Endodermal cell (in vitro differentiated cells): ENCODE measurements around the gene PITPNM1. TPM values are rescaled to one million over a fixed set of nuclear protein-coding genes. Genes with fewer than 3 reads are reported as not detected.

Experiments
- DNase-seq: peaks from one replicate; pipeline ENCODE4 v3.0.0-alpha.2; 2017
- H3K27ac ChIP-seq: 2 replicates; pipeline ENCODE4 v1.5.1; 2013; ENCODE audit warnings: mild to moderate bottlenecking, low read depth, low read length, moderate library complexity
- H3K27me3 ChIP-seq: 2 replicates; pipeline ENCODE4 v1.6.1; 2013; ENCODE audit warnings: mild to moderate bottlenecking, low read length, moderate library complexity; ENCODE audit not compliant: insufficient read depth, control insufficient read depth, poor library complexity, severe bottlenecking
- H3K36me3 ChIP-seq: 2 replicates; pipeline ENCODE4 v1.7.0; 2013; ENCODE audit warnings: mild to moderate bottlenecking, low read length, moderate library complexity; ENCODE audit not compliant: control insufficient read depth, insufficient read depth
- H3K4me1 ChIP-seq: one replicate; pipeline ENCODE4 v1.7.0; 2013; ENCODE audit warnings: low read length; ENCODE audit not compliant: control insufficient read depth, insufficient read depth
- H3K4me3 ChIP-seq: 2 replicates; pipeline ENCODE4 v1.5.1; 2013; ENCODE audit warnings: mild to moderate bottlenecking, low read length, moderate library complexity
- H3K9ac ChIP-seq: 2 replicates; pipeline ENCODE4 v1.6.1; 2013; ENCODE audit warnings: mild to moderate bottlenecking, low read length, moderate library complexity; ENCODE audit not compliant: poor library complexity, severe bottlenecking; ENCODE audit errors: extremely low read depth
- H3K9me3 ChIP-seq: 2 replicates; pipeline ENCODE4 v1.6.1; 2013; ENCODE audit warnings: mild to moderate bottlenecking, low read length, moderate library complexity; ENCODE audit not compliant: control insufficient read depth
- H3K27ac Mint-ChIP-seq: 2 replicates; pipeline ENCODE4 v1.8.0; 2020; ENCODE audit warnings: mixed read lengths
- H3K27me3 Mint-ChIP-seq: 2 replicates; pipeline ENCODE4 v1.8.0; 2021; ENCODE audit warnings: mild to moderate bottlenecking, mixed read lengths; ENCODE audit not compliant: insufficient read depth
- H3K36me3 Mint-ChIP-seq: 2 replicates; pipeline ENCODE4 v1.8.0; 2020; ENCODE audit warnings: low read depth, mixed read lengths
- H3K4me1 Mint-ChIP-seq: 2 replicates; pipeline ENCODE4 v1.8.0; 2020; ENCODE audit warnings: mixed read lengths
- H3K4me3 Mint-ChIP-seq: 2 replicates; pipeline ENCODE4 v1.8.0; 2020; ENCODE audit warnings: mild to moderate bottlenecking, moderate library complexity, mixed read lengths
- H3K9me3 Mint-ChIP-seq: 2 replicates; pipeline ENCODE4 v1.8.0; 2020; ENCODE audit warnings: mild to moderate bottlenecking, mixed read lengths
- WGBS, 2 experiments: methylation state at CpG; one replicate each; pipeline versions ENCODE4 v1.1.5 to v1.1.7; 2013; ENCODE audit warnings: missing lambda C conversion rate in 2 of 2, mixed read lengths in 1 of 2; ENCODE audit not compliant: insufficient coverage in 1 of 2, insufficient read length in 1 of 2; 5-methylcytosine and 5-hydroxymethylcytosine counted together
- total RNA-seq, 2 donors: library from RNA; stranded (reverse); fragmentation: NEBNext Ultra II Directional in 1 of 2; extraction: Animal tissue kit (Norgen Biotek cat#: 25700) in 1 of 2; gene quantifications; 2 replicates in 1 of 2; 3 replicates in 1 of 2; pipeline ENCODE4 v1.2.1, GENCODE V29; 2021
- TF ChIP-seq, protein P1 (sequence below): fragments of 200-600 bp; sonication (generic); conservative IDR thresholded peaks from 2 replicates; pipeline ENCODE4 v1.5.0; 2021; ENCODE audit warnings: antibody characterized with exemption, mild to moderate bottlenecking

Gene PITPNM1
- total RNA-seq, 2 donors from 2014 or later = 94.6 to 104 TPM

GRCh38 chr11:67499808-67500483 is 5.2 kb downstream of the PITPNM1 start:
- 95 to 100% methylated on average over 14 to 26 of the region's 26 CpGs for WGBS, 2 experiments
- H3K9me3 ChIP-seq = no peaks in the 10 kb centered on the region
- H3K36me3 ChIP-seq = peaks cover 27% of the 10 kb centered on the region
- H3K4me1 Mint-ChIP-seq = peaks cover 3% of the 10 kb centered on the region
- no peaks in the 10 kb centered on the region for H3K9me3 Mint-ChIP-seq
- peaks cover 28% of the 10 kb centered on the region for H3K36me3 Mint-ChIP-seq
- no peaks in the 10 kb centered on the region for H3K4me1 ChIP-seq
- no peak overlapping the region for H3K27ac Mint-ChIP-seq
- DNase-seq = no peak
- H3K27me3 Mint-ChIP-seq = peaks cover 4% of the 10 kb centered on the region
- no peak overlapping the region for H3K4me3 Mint-ChIP-seq
- no peak overlapping the region for H3K27ac ChIP-seq
- TF ChIP-seq, protein P1, sequence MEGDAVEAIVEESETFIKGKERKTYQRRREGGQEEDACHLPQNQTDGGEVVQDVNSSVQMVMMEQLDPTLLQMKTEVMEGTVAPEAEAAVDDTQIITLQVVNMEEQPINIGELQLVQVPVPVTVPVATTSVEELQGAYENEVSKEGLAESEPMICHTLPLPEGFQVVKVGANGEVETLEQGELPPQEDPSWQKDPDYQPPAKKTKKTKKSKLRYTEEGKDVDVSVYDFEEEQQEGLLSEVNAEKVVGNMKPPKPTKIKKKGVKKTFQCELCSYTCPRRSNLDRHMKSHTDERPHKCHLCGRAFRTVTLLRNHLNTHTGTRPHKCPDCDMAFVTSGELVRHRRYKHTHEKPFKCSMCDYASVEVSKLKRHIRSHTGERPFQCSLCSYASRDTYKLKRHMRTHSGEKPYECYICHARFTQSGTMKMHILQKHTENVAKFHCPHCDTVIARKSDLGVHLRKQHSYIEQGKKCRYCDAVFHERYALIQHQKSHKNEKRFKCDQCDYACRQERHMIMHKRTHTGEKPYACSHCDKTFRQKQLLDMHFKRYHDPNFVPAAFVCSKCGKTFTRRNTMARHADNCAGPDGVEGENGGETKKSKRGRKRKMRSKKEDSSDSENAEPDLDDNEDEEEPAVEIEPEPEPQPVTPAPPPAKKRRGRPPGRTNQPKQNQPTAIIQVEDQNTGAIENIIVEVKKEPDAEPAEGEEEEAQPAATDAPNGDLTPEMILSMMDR = no peak
- no peaks in the 10 kb centered on the region for H3K27me3 ChIP-seq
- H3K9ac ChIP-seq = no peak overlapping the region
- H3K4me3 ChIP-seq = no peak overlapping the region

DNA sequence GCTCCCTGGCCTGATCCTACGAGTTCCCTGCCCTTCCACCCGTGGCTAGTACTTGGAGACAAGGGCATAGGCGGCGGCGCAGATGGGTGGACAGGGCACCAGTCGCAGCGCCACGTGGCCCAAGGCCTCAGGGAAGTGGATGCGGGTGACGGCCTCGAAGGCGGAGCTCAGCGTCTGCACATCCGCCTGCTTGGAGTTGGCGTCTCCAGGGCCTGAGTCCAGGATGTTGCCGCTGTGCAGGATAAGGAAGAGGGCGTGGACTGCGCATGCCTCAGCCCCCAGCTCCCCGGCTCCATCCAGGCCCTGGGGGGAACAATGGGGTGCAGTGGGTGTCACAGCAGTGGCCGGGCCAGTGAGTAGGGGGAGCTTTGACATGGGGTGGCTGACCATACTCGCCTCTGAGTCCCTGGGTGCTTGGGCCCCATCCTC is 6.6 kb downstream of the PITPNM1 start:
- Histone ChIP-seq H3K36me3 (peaks cover 27% of the 10 kb centered on the region), H3K27ac (no peak overlapping the region), H3K4me3 (no peak overlapping the region), H3K27me3 (no peaks in the 10 kb centered on the region), H3K4me1 (no peaks in the 10 kb centered on the region), H3K9me3 (no peaks in the 10 kb centered on the region), H3K9ac (no peak overlapping the region)
- H3K9me3 Mint-ChIP-seq = no peaks in the 10 kb centered on the region
- peaks cover 28% of the 10 kb centered on the region for H3K36me3 Mint-ChIP-seq
- peaks cover 2% of the 10 kb centered on the region for H3K27me3 Mint-ChIP-seq
- H3K4me3 Mint-ChIP-seq = no peak overlapping the region
- H3K27ac Mint-ChIP-seq = no peak overlapping the region
- TF ChIP-seq, protein P1 = no peak
- no peak for DNase-seq
- peaks cover under 1% of the 10 kb centered on the region for H3K4me1 Mint-ChIP-seq
- 89 to 90% methylated on average over 14 to 21 of the region's 21 CpGs for WGBS, 2 experiments

- H3K27ac ChIP-seq = no peak overlapping the region
- H3K4me3 Mint-ChIP-seq = no peak overlapping the region
- H3K36me3 Mint-ChIP-seq = peaks cover 32% of the 10 kb centered on the region
- H3K9me3 ChIP-seq = no peaks in the 10 kb centered on the region
- H3K9ac ChIP-seq = no peak overlapping the region
- no peaks in the 10 kb centered on the region for H3K27me3 ChIP-seq
- H3K27me3 Mint-ChIP-seq = no peaks in the 10 kb centered on the region
- no peak for DNase-seq
- H3K4me1 Mint-ChIP-seq = no peaks in the 10 kb centered on the region
- TF ChIP-seq, protein P1 = no peak
- H3K4me1 ChIP-seq = no peaks in the 10 kb centered on the region
- H3K9me3 Mint-ChIP-seq = no peaks in the 10 kb centered on the region
- WGBS, 2 experiments = 94 to 96% methylated on average over 3 to 21 of the region's 21 CpGs
- H3K36me3 ChIP-seq = peaks cover 23% of the 10 kb centered on the region
- H3K4me3 ChIP-seq = no peak overlapping the region
- no peak overlapping the region for H3K27ac Mint-ChIP-seq
Observed at GRCh38 chr11:67497656-67498291, 7.4 kb downstream of the PITPNM1 start.
